Stimulated activated CD8-positive, alpha-beta memory T cell treated with anti-CD3 and anti-CD28 coated beads, Interleukin-7, amount 100 ng/mL, for 48 hours (primary cell): ENCODE data around the gene GRAP.
"Not testable (repeated sequence)": the region's sequence is repeated elsewhere in the genome, so short reads cannot be mapped to it uniquely, and the experiment has no call there.

Source experiments
- DNase-seq, 2 donors: peaks; one replicate each; pipeline ENCODE4 v3.0.0-alpha.2; 2020; ENCODE audit warnings: low read depth in 1 of 2; ENCODE audit errors: extremely low read depth in 1 of 2

GRAP gene

DNA sequence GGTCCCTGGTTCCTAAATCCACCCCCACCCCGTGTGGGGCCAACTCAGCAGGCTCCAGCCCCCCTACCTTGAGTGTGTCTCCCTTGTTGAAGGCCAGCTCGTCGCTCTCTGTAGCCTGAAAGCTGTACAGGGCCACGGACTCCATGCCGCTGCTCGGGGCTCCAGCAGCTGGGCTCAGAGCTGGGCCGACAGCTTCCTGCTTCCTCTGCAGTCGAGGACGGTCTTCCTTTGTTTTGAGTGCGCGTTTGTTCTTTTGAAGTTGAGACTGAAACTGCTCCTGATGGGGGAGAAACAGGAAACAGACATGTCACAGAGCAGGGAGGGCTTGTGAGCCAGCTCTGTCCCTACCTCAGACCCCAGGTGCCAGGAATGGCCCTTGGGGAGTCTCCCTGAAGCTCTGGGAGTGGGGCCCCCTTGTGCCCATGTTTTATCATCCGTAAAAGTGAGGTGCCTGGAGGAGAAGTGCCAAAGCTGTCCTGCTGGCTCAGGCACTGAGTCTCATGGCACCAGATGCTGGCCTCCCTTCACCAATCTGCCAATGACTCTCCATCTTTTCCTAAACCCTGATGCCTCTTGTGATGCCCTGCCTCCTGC lies at the start of gene GRAP:
TSS of gene GRAP (minus strand) at position 176 of the 594 bp plus-strand sequence. CDS start at position 145, 31 bp downstream.
- DNase-seq: not testable (repeated sequence)

DNA sequence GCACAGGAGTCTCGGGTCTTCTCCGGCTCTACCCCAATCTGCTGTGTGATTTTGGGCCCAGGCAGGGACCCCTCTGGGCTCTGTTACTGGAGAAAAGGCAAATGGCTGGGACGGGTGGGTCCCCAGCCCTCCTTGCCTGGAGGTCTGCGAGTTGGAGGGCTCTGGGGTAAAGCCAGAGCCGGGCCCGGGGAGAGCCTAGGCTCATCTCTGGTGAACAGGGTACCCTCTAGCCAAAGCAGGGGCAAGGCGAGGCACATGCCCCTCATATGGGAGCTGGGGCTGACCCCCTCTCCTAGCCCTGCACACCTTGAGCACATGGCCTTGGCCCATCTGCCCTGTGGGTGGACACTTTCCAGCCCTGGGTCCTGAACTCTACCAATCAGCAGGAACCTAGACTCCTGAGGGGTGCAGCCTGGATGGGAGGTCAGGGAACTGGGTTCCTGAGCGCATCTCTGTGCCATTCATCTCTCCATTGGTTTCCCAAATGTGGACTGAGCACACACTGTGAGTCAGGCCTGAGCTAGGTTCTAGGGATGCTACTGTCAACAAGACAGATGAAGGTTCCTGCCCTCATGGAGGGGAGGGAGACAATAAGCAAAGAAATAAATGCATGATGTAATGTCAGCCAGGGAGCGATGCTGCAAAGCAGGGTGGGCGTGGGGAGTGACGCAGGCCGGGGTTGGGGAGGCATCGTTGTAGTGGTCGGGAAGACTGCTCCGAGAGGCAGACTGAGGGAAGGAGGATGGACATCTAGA lies 47.1 kb upstream of the GRAP start:
- not testable (repeated sequence) for DNase-seq

DNA sequence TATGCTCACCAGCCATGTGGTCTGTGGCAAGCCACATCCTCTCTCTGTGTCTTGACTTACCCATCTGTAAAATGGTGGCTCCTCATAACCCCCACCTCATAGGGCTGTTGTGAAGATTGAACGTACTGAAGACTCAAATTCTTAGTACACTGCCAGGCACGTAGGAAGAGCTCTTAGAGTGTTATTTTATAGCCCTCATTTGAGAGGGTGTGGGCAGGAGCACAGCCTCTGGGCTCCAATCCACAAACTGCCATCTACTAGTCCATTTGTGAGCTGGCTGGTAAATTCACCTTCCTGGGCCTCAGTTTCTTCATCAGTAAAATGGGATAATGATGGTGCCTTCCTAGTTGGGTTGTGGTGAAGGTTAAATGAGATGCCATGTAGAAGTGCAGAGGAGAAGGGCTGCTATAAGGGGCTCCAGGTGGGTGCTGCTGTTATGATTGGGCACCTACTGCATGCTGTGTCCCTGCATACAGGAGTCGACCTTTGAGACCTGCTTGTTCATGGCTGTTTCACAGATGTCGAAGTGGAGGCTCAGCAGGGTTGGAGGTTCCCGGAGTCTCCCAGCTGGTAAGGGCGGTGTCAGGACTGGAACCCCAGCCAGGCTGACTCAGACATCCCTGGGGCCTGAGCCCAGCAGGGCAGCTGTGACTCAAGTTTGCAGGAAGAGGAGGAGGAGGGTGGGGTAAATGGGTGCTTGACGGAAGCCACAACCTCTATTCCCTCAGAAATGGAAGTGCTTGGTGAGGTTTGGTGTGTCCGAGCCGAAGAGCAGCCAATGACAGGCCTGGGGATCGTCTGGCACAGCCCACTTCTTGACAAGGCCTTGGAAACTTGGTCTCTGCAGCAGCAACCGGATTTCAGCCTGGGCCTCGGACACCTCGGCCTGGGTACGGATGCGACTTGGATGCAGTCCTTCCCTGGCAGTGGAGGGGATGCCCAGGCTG lies 46.3 kb upstream of the GRAP start:
- DNase-seq: not testable (repeated sequence)

DNA sequence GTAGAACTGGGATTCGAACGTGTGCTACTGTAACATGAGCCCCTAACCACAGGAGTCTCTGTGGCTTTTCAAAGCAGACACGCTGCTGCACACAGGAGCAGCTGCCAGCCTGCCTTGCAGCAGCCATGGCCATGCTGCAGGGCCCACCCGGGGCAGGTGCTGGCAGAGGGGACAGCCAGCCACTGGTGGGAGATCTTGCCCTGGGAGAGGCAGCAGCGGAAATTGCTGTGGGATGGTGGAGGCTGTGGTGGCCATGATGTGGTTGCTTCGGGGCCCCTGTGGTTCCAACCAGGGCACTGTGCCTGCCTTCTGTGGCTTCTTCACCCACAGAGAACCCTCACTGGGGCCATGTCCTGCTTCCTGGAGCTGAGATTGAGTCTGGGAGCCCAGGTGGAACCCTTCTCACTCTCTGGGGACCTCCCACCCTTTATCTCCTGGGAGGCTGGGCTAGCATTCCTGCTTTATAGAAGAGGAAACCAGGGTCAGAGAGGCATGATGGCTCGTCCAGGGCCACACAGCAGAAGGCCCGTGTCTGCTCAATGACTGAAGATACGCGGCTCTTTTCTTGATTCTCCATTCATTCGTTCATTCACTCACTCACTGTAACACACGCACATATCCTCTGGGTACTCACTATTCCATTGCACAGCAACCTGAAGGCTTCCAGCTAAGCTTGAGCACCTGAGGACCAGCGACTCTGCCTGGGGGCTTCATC lies 43.5 kb upstream of the GRAP start:
- not testable (repeated sequence) for DNase-seq

DNA sequence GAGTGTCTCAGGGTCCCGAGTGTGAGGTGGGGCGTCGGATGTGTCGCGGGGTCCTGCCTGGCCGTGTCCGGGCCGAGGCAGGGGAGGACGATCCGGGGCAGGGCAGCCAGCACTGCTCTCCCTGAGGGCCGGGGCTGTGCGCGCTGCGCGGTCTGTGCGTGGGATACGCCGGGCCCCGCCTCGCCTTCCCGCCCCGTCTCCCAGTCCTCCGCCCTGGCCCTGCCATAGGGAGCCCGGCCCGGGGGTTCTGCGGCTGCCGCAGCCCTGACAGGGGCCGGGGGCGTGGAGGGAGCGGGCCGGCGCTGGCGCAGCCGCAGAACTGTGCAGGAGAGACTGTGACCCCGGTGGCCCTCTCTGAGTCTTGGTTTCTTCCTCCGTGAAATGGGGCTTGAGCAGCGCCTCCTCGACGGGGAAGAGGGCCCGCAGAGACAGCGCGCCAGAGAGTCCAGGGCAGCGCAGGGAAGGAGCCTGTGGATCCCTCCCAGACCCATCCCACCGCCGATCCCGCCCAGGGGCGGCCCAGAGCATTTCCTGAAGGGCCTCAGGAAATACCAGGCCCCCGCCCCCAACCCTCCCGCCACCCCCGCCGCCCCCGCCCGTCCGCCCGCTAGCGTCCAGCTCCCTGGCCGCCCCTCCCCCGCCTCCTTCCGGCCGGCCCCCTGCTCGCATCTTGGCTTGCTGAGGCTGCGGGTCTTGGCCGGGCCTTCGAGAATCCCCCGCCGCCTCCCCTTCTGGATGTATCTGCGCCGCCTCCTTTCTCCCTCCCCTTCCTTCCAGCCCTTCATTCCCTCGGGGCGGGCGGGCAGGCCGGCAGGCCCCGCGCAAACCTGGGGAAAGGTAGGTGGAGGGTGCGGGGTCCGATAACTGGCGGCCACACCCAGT lies 42.3 kb upstream of the GRAP start:
- not testable (repeated sequence) for DNase-seq

DNA sequence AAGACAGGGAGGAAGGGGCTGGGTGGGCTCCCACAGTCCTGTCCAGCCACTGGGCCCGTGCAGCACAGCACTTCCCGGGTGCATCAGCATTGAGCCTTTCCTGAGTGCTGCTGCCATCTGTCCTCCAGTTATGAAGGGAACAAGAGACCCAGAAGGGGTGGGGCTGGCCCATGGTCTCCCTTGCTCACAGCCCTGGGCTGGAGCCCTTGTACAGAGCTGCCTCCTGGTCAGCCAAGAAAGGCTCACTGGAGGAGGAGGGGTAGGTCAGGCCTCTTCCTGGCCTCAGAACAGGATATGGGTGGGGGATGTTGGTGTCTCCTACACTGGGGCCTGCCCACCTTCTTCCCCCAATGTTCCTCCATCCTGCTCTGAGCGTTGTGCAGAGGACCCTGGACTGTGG lies 30.6 kb upstream of the GRAP start:
- DNase-seq: not testable (repeated sequence)

DNA sequence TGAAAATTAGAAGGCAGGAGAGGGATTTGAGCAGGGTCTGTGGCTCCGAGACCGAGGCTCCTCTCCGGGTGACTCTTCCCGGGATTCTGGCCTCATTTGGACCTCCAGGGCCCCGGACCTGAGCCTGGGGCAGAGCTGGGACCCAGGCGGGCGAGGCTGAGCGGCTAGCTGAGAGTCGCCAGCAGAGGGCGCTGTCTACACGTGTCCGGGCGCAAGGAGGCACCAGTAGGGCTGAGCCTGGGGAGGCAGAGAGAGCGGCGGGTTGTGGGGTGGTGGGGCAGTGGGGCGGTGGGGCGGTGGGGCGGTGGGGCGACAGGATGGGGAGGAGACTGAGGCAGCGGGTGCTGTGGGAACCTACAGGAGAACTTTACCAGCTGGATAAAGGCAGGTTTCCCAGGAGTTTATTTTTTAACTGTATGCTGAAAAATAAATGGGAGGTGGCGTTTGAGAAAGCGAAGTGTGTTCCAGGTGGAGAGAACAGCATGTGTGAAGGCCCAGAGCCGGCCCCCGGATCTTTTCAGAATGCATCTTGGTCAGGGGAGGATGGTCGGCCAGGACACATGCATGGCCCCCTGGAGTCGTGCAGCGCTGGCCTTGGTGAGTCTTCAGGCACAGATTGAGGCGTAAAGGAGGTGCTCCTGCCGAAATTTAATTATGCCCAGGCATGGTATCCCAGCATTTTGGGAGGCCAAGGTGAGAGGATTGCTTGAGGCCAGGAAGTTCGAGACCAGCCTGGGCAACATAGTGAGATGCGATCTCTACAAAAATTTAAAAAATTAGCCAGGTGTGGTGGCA lies 29.8 kb upstream of the GRAP start:
- DNase-seq: not testable (repeated sequence)

DNA sequence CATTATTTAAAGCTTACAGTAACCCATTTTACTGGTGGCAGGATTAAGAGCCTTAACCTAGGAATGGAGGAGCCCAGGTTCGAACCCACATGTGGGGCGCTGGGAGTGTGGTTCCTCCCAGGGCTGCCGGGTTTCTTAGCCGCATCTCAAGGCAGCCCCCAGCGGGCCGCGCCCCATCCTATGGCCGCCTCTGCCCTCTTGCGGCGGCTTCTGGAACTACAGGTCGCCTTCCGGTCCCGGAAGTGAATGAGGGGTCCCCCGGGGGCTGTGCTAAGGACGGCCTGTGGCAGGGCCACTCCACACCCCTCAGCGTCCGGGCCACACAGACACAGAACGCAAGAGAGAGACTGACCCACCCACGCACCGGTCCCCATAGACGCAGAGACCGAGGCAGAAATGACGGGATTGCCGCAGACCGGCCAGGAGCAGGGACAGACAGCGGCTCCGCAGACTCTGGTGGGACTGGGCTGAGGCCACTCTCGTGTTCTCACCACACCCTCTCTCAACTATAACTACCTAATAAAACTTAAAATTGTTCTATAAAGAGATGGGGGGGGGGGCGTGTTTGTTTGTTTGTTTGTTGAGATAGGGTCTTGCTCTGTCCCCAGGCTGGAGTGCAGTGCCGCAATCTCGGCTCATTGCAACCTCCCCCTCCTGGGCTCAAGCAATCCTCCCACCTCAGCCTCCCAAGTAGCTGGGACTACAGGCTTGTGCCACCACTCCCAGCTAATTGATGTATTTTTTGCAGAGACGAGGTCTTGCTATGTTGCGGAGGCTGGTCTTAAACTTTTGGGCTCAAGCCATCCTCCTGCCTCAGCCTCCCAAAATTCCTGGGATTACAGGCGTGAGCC lies 23.8 kb upstream of the GRAP start:
- DNase-seq: not testable (repeated sequence)

DNA sequence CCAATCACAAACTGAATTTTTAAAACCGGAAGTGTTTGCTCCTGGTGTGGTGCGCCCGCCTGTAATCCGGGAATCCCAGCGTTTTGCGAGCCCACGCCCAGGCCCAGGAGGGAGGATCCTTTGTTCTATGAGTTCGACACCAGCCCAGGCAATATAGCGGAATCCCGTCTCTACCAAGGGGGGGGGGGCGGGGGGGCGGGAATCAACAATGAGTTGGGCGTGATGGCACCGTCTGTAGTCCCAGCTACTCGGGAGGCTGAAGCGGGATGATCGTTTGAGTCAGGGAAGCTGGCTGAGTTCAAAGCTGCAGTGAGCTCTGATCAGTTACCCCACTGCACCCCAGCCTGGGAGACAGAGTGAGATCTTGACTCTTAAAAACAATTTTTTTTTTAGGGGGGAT lies 17.6 kb upstream of the GRAP start:
- DNase-seq: not testable (repeated sequence)

DNA sequence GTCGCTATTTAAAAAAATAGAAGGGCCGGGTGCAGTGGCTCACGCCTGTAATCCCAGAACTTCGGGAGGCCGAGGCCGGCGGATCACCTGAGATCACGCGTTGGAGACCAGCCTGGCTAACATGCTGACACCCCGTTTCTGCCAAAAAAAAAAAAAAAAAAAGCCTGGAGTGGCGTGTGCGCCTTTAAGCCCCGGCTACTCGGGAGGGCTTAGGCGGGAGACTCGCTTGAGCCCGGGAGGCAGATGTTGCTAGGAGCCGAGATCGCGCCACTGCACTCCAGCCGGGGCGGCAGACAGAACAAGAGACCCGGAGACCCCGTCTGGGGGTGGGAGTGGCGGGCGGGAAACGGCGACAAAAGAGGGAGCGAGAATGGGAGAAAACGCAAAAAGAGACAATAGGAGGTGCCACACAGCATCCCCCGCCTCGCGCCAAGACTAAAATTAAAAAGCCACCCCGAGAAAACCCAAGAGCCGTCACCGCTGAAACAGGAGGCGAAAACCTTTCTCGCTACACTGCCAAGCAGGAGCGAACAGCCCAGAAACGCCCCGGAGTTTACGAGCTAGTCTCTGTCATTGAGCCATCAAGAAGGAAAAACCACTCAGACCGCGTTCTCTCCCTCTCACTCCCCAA lies 16.7 kb upstream of the GRAP start:
- peak; percentile 65 to 82 for DNase-seq

DNA sequence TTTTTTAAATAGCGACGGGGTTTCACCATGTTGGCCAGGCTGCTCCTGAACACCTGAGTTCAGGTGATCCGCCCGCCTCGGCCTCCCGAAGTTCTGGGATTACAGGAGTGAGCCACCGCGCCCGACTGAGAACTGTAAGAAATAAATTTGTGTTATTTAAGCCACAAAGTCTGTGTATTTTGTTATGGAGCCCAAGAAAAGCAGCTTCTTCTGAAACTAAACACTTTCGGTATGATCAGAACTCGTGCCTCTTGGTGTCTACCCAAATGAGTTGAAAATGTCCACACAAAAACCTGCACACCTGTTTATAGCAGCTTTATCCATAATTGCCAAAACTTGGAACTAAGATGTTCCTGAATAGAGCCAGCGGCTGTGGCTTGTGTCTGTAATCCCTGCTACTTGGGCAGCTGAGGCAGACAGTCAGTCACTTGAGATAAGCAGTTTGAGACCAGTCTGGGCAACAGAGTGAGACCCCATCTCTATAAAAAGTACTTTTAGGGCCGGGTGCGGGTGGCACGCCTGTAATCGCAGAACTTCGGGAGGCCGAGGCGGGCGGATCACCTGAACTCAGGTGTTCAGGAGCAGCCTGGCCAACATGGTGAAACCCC lies 16.1 kb upstream of the GRAP start:
- DNase-seq: not testable (repeated sequence)

DNA sequence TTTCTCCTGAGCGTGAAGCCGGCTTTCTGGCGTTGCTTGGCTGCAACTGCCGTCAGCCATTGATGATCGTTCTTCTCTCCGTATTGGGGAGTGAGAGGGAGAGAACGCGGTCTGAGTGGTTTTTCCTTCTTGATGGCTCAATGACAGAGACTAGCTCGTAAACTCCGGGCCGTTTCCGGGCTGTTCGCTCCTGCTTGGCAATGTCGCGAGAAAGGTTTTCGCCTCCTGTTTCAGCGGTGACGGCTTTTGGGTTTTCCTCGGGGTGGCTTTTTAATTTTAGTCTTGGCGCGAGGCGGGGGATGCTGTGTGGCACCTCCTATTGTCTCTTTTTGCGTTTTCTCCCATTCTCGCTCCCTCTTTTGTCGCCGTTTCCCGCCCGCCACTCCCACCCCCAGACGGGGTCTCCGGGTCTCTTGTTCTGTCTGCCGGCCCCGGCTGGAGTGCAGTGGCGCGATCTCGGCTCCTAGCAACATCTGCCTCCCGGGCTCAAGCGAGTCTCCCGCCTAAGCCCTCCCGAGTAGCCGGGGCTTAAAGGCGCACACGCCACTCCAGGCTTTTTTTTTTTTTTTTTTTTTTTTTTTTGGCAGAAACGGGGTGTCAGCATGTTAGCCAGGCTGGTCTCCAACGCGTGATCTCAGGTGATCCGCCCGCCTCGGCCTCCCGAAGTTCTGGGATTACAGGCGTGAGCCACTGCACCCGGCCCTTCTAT lies 15.4 kb upstream of the GRAP start:
- peak in 1 of 2 donors; percentile 87 for DNase-seq

DNA sequence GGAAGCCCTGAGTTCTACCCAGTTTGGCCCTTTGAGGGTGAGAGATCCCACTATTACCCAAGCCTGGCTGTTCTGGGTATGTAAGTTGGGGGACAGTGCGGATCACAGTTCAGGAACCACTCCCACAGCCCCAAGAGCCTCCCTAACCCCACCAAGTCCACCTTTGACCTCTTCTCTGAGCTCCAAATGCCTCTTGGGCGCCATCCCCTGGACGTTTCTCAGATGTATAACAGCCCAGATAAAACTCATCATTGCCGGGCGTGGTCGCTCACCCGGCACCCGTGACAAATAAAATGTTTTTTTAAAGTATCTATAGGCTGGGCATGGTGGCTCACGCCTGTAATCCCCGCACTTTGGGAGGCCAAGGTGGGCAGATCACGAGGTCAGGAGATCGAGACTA lies 8.7 kb upstream of the GRAP start:
- DNase-seq: not testable (repeated sequence)

DNA sequence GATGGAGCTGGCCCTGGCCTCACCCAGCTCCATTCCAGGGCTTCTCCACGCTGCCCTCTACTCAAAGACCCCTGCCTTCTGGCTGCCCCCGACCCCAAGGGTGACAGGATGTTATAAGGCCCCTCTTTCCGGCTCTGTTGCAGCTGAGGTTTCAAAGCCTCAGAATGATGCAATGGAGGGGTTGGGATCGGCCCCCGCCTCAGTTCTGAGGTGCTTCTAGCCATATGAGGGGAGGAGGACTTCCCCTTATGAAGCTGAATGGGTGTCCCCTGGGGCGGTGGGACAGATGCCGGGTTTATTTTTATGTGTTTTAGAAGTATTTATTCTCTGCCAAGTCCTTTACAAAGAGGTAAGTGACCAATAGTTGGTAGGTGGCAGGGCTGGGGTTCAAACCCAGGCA lies 2.1 kb upstream of the GRAP start:
- DNase-seq: not testable (repeated sequence)

DNA sequence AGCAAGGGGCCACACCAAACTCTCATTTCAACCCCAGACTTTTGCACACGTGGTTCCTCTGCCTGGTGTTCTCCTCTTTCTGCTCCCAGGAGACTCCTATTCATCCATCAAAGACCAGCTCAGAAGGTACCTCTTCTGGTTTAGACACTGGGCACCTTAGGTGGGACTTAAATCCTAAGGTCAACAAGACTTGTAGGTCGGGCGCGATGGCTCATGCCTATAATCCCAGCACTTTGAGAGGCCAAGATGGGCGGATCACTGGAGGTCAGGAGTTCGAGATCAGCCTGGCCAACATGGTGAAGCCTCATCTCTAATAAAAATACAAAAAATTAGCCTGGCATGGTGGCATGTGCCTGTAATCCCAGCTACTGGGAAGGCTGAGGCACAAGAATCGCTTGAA lies 753 bp upstream of the GRAP start:
- DNase-seq: not testable (repeated sequence)

DNA sequence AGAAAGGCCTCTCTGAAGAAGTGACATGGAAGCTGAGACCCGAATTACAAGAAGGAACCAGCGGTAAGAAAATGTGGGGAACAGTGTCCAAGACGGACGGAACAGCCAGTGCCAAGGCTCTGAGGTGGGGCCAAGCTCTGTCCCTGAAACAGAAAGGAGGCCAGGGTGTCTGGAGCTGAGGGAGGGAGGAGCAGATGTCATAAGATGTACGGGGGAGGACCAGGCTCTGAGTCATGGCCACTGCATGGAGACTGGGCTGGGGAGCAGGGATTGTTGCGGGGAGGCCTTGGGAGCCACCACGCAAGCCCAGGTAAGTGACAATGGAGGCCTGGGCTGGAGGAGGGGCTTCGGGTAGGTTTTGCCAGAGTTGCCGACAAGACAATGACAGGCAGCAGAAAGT lies 2.1 kb downstream of the GRAP start:
- DNase-seq: not testable (repeated sequence)
